GM19351 (cell line): ENCODE data around the gene SNX20.

Source experiments
- ATAC-seq: cut with Tn5 transposase; IDR thresholded peaks from one replicate; pipeline ENCODE4 v1.9.1; 2021; ENCODE audit warnings: mild to moderate bottlenecking, moderate library complexity; ENCODE audit not compliant: unreplicated experiment

SNX20 gene

GRCh38 chr16:50681021-50681885 lies at the start of gene SNX20:
Gene SNX20, minus strand, starts transcription at chr16:50681312. Its CDS starts 3,786 bp downstream, at chr16:50677526.
- ATAC-seq, result peak; percentile 39

GRCh38 chr16:50724306-50724705 lies 43.2 kb upstream of the SNX20 start:
- no peak for ATAC-seq

DNA sequence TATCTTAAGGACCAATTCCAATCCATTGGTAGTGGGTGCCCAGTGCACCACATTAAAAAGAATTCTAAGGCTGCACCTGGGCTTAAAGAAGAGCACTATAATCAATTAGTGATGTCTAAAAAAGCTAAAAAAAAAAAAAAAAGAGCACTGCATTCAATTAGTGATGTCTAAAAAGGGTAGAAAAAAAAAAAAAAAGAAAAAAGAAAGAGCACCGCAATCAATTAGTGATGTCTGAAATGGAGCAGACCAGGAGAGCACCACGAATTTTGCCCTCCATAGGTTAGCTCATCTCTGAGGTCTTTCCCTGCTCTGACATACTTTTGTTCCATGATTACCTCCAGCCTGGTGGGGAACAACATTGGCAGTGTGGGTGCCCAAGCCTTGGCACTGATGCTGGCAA lies 41.8 kb upstream of the SNX20 start:
- no peak for ATAC-seq

DNA sequence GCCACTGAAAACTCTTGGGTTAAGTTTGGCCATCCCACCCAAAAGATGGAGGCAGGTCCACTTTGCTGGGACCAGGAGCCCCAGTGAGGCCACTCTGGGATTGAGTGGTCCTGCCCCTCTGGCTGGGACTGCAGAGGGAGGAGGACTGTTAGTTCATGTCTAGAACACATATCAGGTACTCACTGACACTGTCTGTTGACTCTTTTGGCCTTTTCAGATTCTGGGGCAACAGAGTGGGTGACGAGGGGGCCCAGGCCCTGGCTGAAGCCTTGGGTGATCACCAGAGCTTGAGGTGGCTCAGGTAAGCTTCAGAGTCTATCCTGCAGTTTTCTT lies 41.3 kb upstream of the SNX20 start:
- ATAC-seq, result no peak

GRCh38 chr16:50721549-50722404 lies 40.7 kb upstream of the SNX20 start:
- no peak for ATAC-seq

DNA sequence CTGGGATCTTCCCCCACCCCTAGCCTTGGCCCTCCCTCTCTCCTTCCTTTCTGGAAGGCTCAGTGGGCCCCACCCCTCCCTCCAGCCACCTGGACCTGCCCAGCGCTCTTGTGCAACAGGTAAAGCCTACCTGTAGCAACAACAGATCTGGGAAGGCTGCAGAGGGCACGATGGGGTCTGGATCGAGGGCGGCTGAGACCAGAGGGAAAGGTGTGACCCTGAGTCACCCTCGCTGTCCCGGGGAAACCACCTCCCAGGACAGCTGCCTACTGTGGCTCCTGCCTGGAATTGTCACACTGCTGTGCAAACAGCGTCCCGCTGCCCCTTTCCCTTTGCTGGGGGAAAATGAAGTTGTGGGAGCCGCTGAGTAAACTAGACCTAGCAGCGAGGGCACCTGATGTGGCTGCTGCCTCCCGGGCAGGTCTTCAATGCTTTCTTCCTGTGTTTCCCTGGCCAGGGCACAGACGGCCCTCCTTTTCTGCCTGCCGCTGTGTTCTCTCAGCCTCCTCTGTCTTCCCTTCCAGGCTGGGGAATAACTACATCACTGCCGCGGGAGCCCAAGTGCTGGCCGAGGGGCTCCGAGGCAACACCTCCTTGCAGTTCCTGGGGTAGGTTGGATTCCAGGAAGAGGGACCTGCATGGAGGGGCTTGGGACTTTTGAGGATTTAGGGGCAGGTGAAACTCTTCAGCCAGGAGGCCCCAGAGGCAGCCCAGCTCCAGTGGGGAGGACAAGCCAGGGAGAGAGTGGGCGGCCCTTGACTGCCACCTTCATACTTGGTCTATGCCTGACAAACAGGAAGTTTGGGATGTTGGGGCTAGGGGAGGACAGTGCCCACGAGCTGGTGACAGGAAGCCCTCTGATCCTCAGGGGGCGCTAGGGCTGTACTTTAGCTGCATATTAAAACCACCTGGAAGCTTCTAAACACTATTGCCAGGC lies 38.6 kb upstream of the SNX20 start:
- no peak for ATAC-seq

DNA sequence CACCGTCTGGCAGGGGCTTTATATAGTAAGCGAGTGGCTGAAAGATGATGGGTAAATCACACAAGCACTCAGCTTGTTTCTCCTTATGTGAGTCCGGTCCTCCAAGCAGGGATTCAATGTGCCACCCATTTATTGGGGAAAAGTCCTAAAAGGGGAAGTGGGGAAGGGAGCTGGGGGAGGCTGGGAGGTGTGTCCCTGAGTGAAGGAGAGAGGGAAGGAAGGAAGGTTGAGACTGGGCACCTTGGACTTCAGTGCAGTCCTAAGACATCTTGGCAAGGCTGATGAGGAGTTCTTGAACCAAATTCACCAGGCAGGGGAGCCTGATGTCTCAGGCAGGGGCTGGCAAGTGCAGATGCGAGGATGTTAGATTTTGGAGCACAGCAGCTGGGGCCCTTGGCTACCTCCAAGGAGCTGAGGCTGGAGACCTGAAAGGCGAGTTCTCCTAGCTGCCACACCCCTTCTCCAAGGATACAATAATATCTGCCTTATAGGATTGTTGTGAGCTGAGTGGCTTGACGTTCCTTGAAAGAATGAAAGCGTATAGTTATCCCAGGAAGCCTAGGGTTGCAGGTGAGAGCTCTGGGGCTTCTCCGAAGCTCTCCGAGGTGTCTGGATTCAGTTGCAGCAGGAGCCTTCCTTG lies 37.8 kb upstream of the SNX20 start:
- no peak for ATAC-seq

GRCh38 chr16:50718061-50718760 lies 37.1 kb upstream of the SNX20 start:
- ATAC-seq, result no peak

- no peak for ATAC-seq
Measured at GRCh38 chr16:50717494-50717893, 36.4 kb upstream of the SNX20 start.

DNA sequence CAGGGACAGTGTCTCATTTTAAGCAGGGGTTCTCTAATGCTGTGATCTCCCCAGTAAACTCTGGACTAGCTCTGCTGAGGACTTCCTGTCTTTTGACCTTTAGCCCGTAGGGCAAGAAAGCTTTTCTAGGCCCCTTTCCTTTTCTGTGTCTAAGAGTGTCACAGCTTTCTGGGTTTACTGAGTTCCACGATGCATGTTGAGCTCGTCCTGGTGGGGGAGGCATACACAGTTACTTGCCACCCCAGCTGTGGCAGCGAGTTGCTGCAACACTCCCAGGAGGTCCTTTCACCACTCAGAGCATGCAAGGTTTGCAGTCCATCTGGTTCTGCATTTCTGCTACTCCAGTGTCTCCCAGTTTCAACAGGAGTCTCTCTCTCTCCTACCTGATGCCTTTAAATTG lies 36.0 kb upstream of the SNX20 start:
- ATAC-seq, result no peak

- ATAC-seq, result no peak
Measured at GRCh38 chr16:50712956-50713355, 31.8 kb upstream of the SNX20 start.

GRCh38 chr16:50712560-50712898 lies 31.4 kb upstream of the SNX20 start:
- ATAC-seq, result no peak

DNA sequence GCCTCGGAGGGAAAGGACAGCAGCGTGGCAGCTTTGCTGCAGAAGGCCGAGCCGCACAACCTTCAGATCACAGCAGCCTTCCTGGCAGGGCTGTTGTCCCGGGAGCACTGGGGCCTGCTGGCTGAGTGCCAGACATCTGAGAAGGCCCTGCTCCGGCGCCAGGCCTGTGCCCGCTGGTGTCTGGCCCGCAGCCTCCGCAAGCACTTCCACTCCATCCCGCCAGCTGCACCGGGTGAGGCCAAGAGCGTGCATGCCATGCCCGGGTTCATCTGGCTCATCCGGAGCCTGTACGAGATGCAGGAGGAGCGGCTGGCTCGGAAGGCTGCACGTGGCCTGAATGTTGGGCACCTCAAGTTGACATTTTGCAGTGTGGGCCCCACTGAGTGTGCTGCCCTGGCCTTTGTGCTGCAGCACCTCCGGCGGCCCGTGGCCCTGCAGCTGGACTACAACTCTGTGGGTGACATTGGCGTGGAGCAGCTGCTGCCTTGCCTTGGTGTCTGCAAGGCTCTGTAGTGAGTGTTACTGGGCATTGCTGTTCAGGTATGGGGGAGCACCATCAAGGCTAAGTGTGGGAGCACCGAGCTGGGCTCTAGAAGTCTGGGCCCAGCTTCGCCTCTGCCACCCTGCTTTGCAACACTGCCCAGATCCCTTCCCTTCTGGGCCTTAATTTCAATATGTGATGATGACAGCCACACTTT lies 30.9 kb upstream of the SNX20 start:
- ATAC-seq, result no peak

- no peak for ATAC-seq
Measured at GRCh38 chr16:50711040-50711439, 29.9 kb upstream of the SNX20 start.

DNA sequence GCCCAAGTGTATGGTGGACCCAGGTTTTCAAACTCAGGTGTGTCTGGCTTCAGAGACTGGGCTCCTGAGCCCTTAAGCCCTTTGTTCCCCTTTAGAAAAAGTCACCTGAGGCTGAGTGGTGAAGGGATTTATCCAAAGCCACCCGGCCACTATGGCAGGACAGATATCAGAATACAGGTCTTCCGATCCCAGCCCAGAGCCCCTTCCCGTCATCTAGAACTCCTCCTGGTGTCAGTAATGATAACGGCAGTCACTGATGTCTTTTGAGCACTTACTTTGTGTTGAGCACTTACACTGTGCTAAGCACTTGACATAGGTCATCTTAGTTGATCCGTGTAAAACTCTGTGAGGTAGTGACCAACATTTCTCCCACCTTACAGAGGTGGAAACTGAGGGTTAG lies 28.9 kb upstream of the SNX20 start:
- no peak for ATAC-seq

DNA sequence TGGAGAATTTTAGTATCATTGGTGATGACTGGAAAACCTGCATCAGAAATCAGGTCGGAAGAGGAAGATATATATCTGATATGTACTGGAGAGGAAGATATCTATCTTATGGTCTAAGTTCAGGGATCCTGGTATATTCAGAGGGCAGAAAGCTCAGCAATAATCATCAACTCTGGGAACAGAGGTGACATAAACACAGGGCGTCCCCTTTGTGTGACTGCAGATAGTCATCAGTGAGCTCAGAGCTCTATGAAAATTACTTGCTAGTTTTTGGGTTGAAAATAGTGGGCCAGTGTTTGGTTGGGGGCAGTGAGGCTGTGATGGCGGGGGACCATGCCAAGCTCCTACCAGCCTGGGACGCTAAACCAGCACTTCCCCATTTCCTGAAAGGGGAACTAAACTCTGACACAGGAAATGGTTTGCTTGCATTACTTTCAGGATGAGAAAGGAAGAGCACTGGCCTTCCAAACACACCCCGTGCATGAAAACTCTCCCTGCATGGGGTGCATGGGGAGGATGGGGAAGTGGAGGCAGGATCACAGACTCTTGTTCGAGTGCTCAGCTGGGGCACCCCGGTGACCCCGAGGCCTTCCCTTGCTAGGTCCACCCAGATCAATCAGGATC lies 28.1 kb upstream of the SNX20 start:
- ATAC-seq, result peak; percentile 53

GRCh38 chr16:50708373-50709060 lies 27.4 kb upstream of the SNX20 start:
- ATAC-seq, result no peak

- no peak for ATAC-seq
Measured at GRCh38 chr16:50706250-50706649, 25.1 kb upstream of the SNX20 start.
